ENCODE data around the gene LYRM4.

Gene LYRM4

DNA sequence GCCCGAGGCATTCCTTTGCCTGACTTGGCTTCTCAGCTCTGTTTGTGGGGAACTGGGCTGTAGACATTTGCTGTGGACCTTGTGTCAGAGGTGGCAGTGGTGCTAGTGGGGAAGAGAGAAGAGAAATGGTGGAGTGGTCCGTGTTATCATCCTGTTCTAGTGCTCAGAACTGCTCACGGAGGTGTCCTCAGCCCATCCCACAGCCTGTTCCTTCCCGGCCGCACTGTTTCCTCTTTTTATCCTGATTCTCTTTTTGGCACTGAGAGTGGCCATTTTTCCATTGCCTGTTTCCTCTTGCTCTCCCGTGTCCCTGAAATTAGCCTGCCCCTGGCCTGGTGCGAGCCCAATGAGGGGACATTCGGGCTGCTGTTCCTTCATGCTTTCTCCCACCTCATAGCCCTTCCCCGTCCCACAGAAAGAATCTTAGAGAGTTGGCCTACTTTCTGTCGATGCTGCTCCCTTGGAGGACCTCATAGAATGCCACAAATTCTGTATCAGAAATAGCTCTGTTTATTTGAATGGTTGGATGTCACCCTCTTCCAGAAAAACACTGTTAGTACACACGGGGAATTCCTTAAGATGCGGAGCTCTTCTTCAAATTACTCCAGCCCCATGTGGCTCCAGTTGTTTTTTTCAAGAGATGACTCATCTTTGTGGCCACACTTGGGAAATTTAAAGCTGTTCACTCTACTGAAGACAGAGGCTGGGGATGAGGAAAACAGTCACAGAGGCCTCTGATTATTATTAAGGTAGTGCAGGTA, 26.6 kb upstream of the LYRM4 start:
- H3K27ac ChIP-seq (replicated peaks) = no peak overlapping the region
- TF ChIP-seq, protein P1, sequence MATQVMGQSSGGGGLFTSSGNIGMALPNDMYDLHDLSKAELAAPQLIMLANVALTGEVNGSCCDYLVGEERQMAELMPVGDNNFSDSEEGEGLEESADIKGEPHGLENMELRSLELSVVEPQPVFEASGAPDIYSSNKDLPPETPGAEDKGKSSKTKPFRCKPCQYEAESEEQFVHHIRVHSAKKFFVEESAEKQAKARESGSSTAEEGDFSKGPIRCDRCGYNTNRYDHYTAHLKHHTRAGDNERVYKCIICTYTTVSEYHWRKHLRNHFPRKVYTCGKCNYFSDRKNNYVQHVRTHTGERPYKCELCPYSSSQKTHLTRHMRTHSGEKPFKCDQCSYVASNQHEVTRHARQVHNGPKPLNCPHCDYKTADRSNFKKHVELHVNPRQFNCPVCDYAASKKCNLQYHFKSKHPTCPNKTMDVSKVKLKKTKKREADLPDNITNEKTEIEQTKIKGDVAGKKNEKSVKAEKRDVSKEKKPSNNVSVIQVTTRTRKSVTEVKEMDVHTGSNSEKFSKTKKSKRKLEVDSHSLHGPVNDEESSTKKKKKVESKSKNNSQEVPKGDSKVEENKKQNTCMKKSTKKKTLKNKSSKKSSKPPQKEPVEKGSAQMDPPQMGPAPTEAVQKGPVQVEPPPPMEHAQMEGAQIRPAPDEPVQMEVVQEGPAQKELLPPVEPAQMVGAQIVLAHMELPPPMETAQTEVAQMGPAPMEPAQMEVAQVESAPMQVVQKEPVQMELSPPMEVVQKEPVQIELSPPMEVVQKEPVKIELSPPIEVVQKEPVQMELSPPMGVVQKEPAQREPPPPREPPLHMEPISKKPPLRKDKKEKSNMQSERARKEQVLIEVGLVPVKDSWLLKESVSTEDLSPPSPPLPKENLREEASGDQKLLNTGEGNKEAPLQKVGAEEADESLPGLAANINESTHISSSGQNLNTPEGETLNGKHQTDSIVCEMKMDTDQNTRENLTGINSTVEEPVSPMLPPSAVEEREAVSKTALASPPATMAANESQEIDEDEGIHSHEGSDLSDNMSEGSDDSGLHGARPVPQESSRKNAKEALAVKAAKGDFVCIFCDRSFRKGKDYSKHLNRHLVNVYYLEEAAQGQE (IDR thresholded peaks at IDR 0.05; ENCODE audit: insufficient replicate concordance, low read depth) = no peak
- no peak for TF ChIP-seq SPI1 (IDR thresholded peaks at IDR 0.05; ENCODE audit: borderline replicate concordance, low read depth)
- TF ChIP-seq POLR2AphosphoS5 (IDR thresholded peaks at IDR 0.05; ENCODE audit: low read depth) = no peak
- TF ChIP-seq, protein P2, sequence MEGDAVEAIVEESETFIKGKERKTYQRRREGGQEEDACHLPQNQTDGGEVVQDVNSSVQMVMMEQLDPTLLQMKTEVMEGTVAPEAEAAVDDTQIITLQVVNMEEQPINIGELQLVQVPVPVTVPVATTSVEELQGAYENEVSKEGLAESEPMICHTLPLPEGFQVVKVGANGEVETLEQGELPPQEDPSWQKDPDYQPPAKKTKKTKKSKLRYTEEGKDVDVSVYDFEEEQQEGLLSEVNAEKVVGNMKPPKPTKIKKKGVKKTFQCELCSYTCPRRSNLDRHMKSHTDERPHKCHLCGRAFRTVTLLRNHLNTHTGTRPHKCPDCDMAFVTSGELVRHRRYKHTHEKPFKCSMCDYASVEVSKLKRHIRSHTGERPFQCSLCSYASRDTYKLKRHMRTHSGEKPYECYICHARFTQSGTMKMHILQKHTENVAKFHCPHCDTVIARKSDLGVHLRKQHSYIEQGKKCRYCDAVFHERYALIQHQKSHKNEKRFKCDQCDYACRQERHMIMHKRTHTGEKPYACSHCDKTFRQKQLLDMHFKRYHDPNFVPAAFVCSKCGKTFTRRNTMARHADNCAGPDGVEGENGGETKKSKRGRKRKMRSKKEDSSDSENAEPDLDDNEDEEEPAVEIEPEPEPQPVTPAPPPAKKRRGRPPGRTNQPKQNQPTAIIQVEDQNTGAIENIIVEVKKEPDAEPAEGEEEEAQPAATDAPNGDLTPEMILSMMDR (IDR thresholded peaks at IDR 0.05; ENCODE audit: insufficient read depth, low read length) = no peak
- TF ChIP-seq GABPA (IDR thresholded peaks at IDR 0.05; ENCODE audit: low read depth) = no peak
- H3K4me3 ChIP-seq (replicated peaks; ENCODE audit: insufficient read depth, low read length) = no peak overlapping the region
- no peaks in the 10 kb centered on the region for H3K27me3 ChIP-seq (ENCODE audit: insufficient read depth, poor library complexity, severe bottlenecking)
- no peak for DNase-seq (ENCODE audit: low read depth in 1 of 2, low spot score in 1 of 2)

DNA sequence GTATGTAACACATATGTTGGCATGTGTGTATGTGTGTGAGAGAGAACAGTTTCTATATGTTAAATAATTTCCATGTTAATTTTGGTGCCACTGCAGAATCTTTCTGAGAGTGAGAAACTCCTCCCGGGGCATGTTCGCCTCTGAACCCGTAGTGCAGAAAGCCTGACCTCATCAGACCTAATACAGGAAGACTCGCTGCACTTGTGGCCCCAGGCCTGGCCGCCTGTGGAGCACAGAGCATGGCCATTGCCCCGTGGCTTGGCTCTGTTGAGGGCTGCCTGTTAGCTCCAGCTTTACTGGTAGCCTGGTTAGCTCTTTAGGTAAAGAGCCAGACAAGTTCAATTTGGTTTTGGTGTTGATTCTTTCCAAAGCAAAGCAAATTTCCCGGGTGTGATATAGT, 26.0 kb upstream of the LYRM4 start:
- Histone ChIP-seq H3K4me3 (replicated peaks; ENCODE audit: insufficient read depth, low read length) (no peak overlapping the region), H3K27ac (replicated peaks) (no peak overlapping the region), H3K27me3 (ENCODE audit: insufficient read depth, poor library complexity, severe bottlenecking) (no peaks in the 10 kb centered on the region)
- DNase-seq (ENCODE audit: low read depth in 1 of 2, low spot score in 1 of 2) = no peak
- no peak for TF ChIP-seq SPI1 (IDR thresholded peaks at IDR 0.05; ENCODE audit: borderline replicate concordance, low read depth)

DNA sequence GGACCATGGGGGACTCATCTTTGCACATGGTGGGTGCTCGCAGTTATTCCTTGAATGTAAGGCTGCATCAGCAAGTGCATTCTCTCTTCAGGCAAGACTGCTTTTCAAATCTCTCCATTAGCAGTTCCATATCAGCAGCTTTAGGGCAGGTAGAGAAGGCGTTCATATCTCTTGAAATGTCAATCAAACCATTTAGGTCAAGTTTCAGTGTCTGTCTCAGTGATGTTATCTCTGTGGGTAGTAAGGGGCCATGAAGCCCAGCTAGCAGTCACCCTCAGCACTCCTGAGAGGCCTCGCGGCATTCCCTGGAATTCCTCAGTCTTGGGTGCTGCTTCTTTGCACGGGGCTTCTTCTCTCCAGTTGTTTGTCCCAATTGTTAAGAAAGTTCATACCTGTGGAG, 24.8 kb upstream of the LYRM4 start:
- no peak overlapping the region for H3K27ac ChIP-seq (replicated peaks)
- TF ChIP-seq POLR2AphosphoS5 (IDR thresholded peaks at IDR 0.05; ENCODE audit: low read depth) = no peak
- TF ChIP-seq, protein P1 (IDR thresholded peaks at IDR 0.05; ENCODE audit: insufficient replicate concordance, low read depth) = no peak
- TF ChIP-seq, protein P2 (IDR thresholded peaks at IDR 0.05; ENCODE audit: insufficient read depth, low read length) = no peak
- no peak for TF ChIP-seq SPI1 (IDR thresholded peaks at IDR 0.05; ENCODE audit: borderline replicate concordance, low read depth)
- no peak for TF ChIP-seq GABPA (IDR thresholded peaks at IDR 0.05; ENCODE audit: low read depth)
- no peak for DNase-seq (ENCODE audit: low read depth in 1 of 2, low spot score in 1 of 2)
- no peak overlapping the region for H3K4me3 ChIP-seq (replicated peaks; ENCODE audit: insufficient read depth, low read length)
- H3K27me3 ChIP-seq (ENCODE audit: insufficient read depth, poor library complexity, severe bottlenecking) = no peaks in the 10 kb centered on the region

DNA sequence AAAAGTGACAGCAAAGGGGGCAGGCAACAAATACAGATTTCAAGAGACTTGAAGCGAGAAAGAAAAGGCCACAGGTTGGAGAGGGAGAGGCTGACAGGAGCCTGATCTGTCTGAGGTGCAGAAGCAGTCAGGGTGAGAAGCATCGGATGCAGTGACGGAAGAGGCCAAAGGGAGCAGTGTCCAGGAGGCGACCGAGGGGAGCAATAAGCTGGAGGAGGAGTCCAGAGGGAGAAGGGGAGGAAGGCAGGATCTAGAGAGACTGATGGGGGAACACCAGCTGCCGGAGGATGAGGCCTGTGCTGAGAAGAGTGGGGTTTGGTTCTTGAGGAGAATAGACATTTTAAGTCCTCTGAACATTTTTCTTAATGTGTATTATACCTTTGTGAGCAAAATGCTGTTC, 24.3 kb upstream of the LYRM4 start:
- TF ChIP-seq GABPA (IDR thresholded peaks at IDR 0.05; ENCODE audit: low read depth) (no peak), SPI1 (IDR thresholded peaks at IDR 0.05; ENCODE audit: borderline replicate concordance, low read depth) (no peak), POLR2AphosphoS5 (IDR thresholded peaks at IDR 0.05; ENCODE audit: low read depth) (no peak)
- TF ChIP-seq, protein P2 (IDR thresholded peaks at IDR 0.05; ENCODE audit: insufficient read depth, low read length) = no peak
- TF ChIP-seq, protein P1 (IDR thresholded peaks at IDR 0.05; ENCODE audit: insufficient replicate concordance, low read depth) = no peak
- Histone ChIP-seq H3K27me3 (ENCODE audit: insufficient read depth, poor library complexity, severe bottlenecking) (no peaks in the 10 kb centered on the region), H3K4me3 (replicated peaks; ENCODE audit: insufficient read depth, low read length) (no peak overlapping the region), H3K27ac (replicated peaks) (no peak overlapping the region)
- no peak for DNase-seq (ENCODE audit: low read depth in 1 of 2, low spot score in 1 of 2)
